H9 (cell line): ENCODE results near the gene TPGS1. TPM values are rescaled to one million over a fixed set of nuclear protein-coding genes. Genes with fewer than 3 reads are reported as not detected.

Experiments
- DNase-seq: peaks from one replicate; pipeline ENCODE4 v3.0.0-alpha.2; 2017
- H2AFZ ChIP-seq: one replicate; pipeline ENCODE4 v1.6.1; 2013; ENCODE audit warnings: mild to moderate bottlenecking, low read length, control low read depth, moderate library complexity
- H2AK5ac ChIP-seq: 2 replicates; pipeline ENCODE4 v1.6.1; 2013; ENCODE audit warnings: low read length, control low read depth, mixed read lengths; ENCODE audit not compliant: insufficient read length
- H2BK120ac ChIP-seq: one replicate; pipeline ENCODE4 v1.6.1; 2013; ENCODE audit warnings: low read depth, mild to moderate bottlenecking, low read length, control low read depth, inconsistent platforms; ENCODE audit not compliant: poor library complexity, severe bottlenecking
- H2BK12ac ChIP-seq: 2 replicates; pipeline ENCODE4 v1.6.1; 2013; ENCODE audit warnings: low read length, control low read depth, mixed read lengths, low read depth; ENCODE audit not compliant: insufficient read length
- H2BK15ac ChIP-seq: 2 replicates; pipeline ENCODE4 v1.6.1; 2013; ENCODE audit warnings: low read depth, low read length, control low read depth
- H2BK20ac ChIP-seq: one replicate; pipeline ENCODE4 v1.6.1; 2013; ENCODE audit warnings: low read depth, mild to moderate bottlenecking, low read length, control low read depth, inconsistent platforms; ENCODE audit not compliant: poor library complexity, severe bottlenecking
- H2BK5ac ChIP-seq: 2 replicates; pipeline ENCODE4 v1.6.1; 2013; ENCODE audit warnings: low read length, control low read depth, mixed read lengths; ENCODE audit not compliant: insufficient read length
- H3K14ac ChIP-seq: 2 replicates; pipeline ENCODE4 v1.6.1; 2013; ENCODE audit warnings: low read length, control low read depth; ENCODE audit not compliant: insufficient read depth
- H3K18ac ChIP-seq: 2 replicates; pipeline ENCODE4 v1.6.1; 2013; ENCODE audit warnings: low read depth, mild to moderate bottlenecking, mixed read lengths, low read length, control low read depth; ENCODE audit not compliant: insufficient read length
- H3K23ac ChIP-seq: 2 replicates; pipeline ENCODE4 v1.6.1; 2013; ENCODE audit warnings: low read length, control low read depth, mixed read lengths, low read depth; ENCODE audit not compliant: insufficient read length
- H3K23me2 ChIP-seq: 2 replicates; pipeline ENCODE4 v1.6.1; 2013; ENCODE audit warnings: low read depth, mild to moderate bottlenecking, mixed read lengths, low read length, control low read depth; ENCODE audit not compliant: insufficient read length, poor library complexity, severe bottlenecking
- H3K27ac ChIP-seq: 2 replicates; pipeline ENCODE4 v1.5.1; 2013; ENCODE audit warnings: low read length, control low read depth, mixed read lengths, low read depth; ENCODE audit not compliant: insufficient read length
- H3K27me3 ChIP-seq: 2 replicates; pipeline ENCODE4 v1.6.1; 2013; ENCODE audit warnings: low read length, control low read depth, inconsistent platforms; ENCODE audit not compliant: insufficient read depth
- H3K4ac ChIP-seq: 2 replicates; pipeline ENCODE4 v1.6.1; 2013; ENCODE audit warnings: low read depth, mild to moderate bottlenecking, control low read depth, inconsistent platforms, low read length, moderate library complexity
- H3K4me1 ChIP-seq: 2 replicates; pipeline ENCODE4 v1.6.1; 2013; ENCODE audit warnings: low read length, control low read depth, inconsistent platforms; ENCODE audit not compliant: insufficient read depth
- H3K4me2 ChIP-seq: 2 replicates; pipeline ENCODE4 v1.6.1; 2013; ENCODE audit warnings: low read length, control low read depth, mixed read lengths; ENCODE audit not compliant: insufficient read length, insufficient read depth
- H3K56ac ChIP-seq: 2 replicates; pipeline ENCODE4 v1.6.1; 2013; ENCODE audit warnings: low read depth, mild to moderate bottlenecking, mixed read lengths, low read length, control low read depth; ENCODE audit not compliant: insufficient read length
- H3K79me1 ChIP-seq: 2 replicates; pipeline ENCODE4 v1.6.1; 2013; ENCODE audit warnings: low read depth, mild to moderate bottlenecking, moderate library complexity, low read length, control low read depth, inconsistent platforms; ENCODE audit not compliant: insufficient read depth, poor library complexity, severe bottlenecking
- H3K79me2 ChIP-seq: 2 replicates; pipeline ENCODE4 v1.6.1; 2013; ENCODE audit warnings: low read length, control low read depth, inconsistent platforms; ENCODE audit not compliant: insufficient read depth
- H3K9ac ChIP-seq: 2 replicates; pipeline ENCODE4 v1.6.1; 2013; ENCODE audit warnings: low read length, control low read depth, mixed read lengths; ENCODE audit not compliant: insufficient read length; ENCODE audit errors: extremely low read depth
- H3K9me3 ChIP-seq: one replicate; pipeline ENCODE4 v1.6.1; 2013; ENCODE audit warnings: low read depth, low read length, inconsistent platforms; ENCODE audit not compliant: control insufficient read depth
- H3T11ph ChIP-seq: one replicate; pipeline ENCODE4 v1.6.1; 2013; ENCODE audit warnings: mild to moderate bottlenecking, low read length, control low read depth, inconsistent platforms
- H4K20me1 ChIP-seq: one replicate; pipeline ENCODE4 v1.6.1; 2013; ENCODE audit not compliant: control insufficient read depth, insufficient read length, insufficient read depth
- H4K5ac ChIP-seq: 2 replicates; pipeline ENCODE4 v1.6.1; 2013; ENCODE audit warnings: low read depth, mild to moderate bottlenecking, mixed read lengths, low read length, control low read depth; ENCODE audit not compliant: insufficient read length
- H4K8ac ChIP-seq: replicated peaks from 2 replicates; pipeline ENCODE4 v1.6.1; 2013; ENCODE audit warnings: low read length, control low read depth, mixed read lengths, low read depth; ENCODE audit not compliant: insufficient read length
- H4K91ac ChIP-seq: 2 replicates; pipeline ENCODE4 v1.6.1; 2013; ENCODE audit warnings: low read depth, mild to moderate bottlenecking, moderate library complexity, mixed read lengths, low read length, control low read depth; ENCODE audit not compliant: insufficient read length
- H3K27ac Mint-ChIP-seq, 3 experiments: 2 replicates in 2 of 3; 3 replicates in 1 of 3; pipeline ENCODE4 v1.8.0; 2020 to 2021; ENCODE audit warnings: mixed read lengths in 3 of 3, mild to moderate bottlenecking in 1 of 3, moderate library complexity in 1 of 3
- H3K27me3 Mint-ChIP-seq: 2 replicates; pipeline ENCODE4 v1.8.0; 2021; ENCODE audit warnings: low read depth, mild to moderate bottlenecking, moderate library complexity, mixed read lengths
- H3K36me3 Mint-ChIP-seq, 3 experiments: 2 replicates in 2 of 3; 3 replicates in 1 of 3; pipeline ENCODE4 v1.8.0; 2020 to 2021; ENCODE audit warnings: low read depth in 3 of 3, mixed read lengths in 3 of 3; ENCODE audit not compliant: insufficient read depth in 1 of 3
- H3K4me1 Mint-ChIP-seq, 2 experiments: 2 replicates each; pipeline ENCODE4 v1.8.0; 2020; ENCODE audit warnings: mixed read lengths in 2 of 2
- H3K4me3 Mint-ChIP-seq, 2 experiments: 2 replicates in 1 of 2; 3 replicates in 1 of 2; pipeline ENCODE4 v1.8.0; 2020 to 2021; ENCODE audit warnings: mild to moderate bottlenecking in 2 of 2, mixed read lengths in 2 of 2, moderate library complexity in 1 of 2
- H3K9me3 Mint-ChIP-seq, 2 experiments: 2 replicates in 1 of 2; 3 replicates in 1 of 2; pipeline ENCODE4 v1.8.0; 2020; ENCODE audit warnings: mild to moderate bottlenecking in 2 of 2, mixed read lengths in 2 of 2, moderate library complexity in 1 of 2
- WGBS: extraction: QIAGEN DNeasy Blood & Tissue Kit; methylation state at CpG from one replicate; pipeline ENCODE4 v1.1.7; 2013; ENCODE audit warnings: missing lambda C conversion rate, low lambda C conversion rate, mixed read lengths; ENCODE audit not compliant: insufficient read length; ENCODE audit errors: extremely low coverage; 5-methylcytosine and 5-hydroxymethylcytosine counted together
- total RNA-seq: library from RNA; stranded (reverse); gene quantifications from 2 replicates; pipeline ENCODE4 v1.2.1, GENCODE V29; 2021
- TF ChIP-seq, protein P1 (sequence below): fragments of 200-600 bp; sonication (generic); conservative IDR thresholded peaks from 3 replicates; pipeline ENCODE4 v1.8.0; 2021; ENCODE audit warnings: antibody characterized with exemption, mild to moderate bottlenecking

TPGS1 gene
- total RNA-seq, 1 experiment from 2014 or later, result 7.4 TPM

DNA sequence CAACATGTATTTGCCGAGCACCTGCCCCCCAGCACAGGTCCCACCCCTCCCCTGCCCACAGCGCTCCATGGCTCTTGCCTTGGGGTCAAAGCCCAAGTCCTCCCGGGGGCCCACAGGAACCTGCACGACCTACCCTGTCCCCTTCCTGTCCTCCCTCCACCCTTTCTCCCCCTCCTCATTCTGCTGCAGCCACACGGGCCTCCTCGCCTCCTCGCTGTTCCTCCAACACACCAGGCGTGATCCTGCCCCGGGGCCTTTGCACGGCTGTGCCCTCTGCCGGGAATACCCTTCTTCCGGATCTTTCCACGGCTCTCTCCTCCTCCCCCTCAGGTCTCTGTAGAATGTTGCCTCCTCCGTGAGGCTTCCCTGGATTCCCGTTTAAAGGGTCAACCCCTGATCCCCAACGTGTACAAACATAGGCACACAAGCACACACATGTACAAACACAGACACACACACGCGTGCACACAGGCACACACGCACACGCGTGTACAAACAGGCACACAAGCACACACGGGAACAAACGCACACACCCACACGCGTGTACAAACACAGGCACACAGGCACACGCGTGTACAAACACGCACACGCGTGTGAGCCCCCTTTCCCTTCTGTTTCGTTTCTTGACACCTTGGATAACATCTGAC, 8.2 kb upstream of the TPGS1 start:
- H3K14ac ChIP-seq, result no peak overlapping the region
- no peak overlapping the region for H4K8ac ChIP-seq
- WGBS, result no CpG with 5 or more reads among the region's 31 CpGs
- H2BK120ac ChIP-seq, result no peak overlapping the region
- peaks cover 59% of the 10 kb centered on the region for H3K27me3 Mint-ChIP-seq
- H3K4me1 Mint-ChIP-seq, result peaks cover 3 to 15% of the 10 kb centered on the region in 2 experiments; a peak in 3 of 4 replicates
- H3K9me3 ChIP-seq, result no peaks in the 10 kb centered on the region
- peak overlapping the region in 1 of 2 experiments; percentile 55; a peak in 3 of 5 replicates for H3K4me3 Mint-ChIP-seq
- TF ChIP-seq, protein P1, sequence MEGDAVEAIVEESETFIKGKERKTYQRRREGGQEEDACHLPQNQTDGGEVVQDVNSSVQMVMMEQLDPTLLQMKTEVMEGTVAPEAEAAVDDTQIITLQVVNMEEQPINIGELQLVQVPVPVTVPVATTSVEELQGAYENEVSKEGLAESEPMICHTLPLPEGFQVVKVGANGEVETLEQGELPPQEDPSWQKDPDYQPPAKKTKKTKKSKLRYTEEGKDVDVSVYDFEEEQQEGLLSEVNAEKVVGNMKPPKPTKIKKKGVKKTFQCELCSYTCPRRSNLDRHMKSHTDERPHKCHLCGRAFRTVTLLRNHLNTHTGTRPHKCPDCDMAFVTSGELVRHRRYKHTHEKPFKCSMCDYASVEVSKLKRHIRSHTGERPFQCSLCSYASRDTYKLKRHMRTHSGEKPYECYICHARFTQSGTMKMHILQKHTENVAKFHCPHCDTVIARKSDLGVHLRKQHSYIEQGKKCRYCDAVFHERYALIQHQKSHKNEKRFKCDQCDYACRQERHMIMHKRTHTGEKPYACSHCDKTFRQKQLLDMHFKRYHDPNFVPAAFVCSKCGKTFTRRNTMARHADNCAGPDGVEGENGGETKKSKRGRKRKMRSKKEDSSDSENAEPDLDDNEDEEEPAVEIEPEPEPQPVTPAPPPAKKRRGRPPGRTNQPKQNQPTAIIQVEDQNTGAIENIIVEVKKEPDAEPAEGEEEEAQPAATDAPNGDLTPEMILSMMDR, result no peak
- H3T11ph ChIP-seq, result no peak overlapping the region
- H3K23ac ChIP-seq, result no peak overlapping the region
- H4K20me1 ChIP-seq, result no peaks in the 10 kb centered on the region
- H2BK5ac ChIP-seq, result no peak overlapping the region
- no peak overlapping the region for H2AK5ac ChIP-seq
- H3K27ac Mint-ChIP-seq, result no peak overlapping the region; a peak in 2 of 7 replicates
- H3K36me3 Mint-ChIP-seq, result peaks cover 0 to 2% (median 0%) of the 10 kb centered on the region in 3 experiments; a peak in 2 of 7 replicates
- H4K91ac ChIP-seq, result no peak overlapping the region
- peak; percentile 35 for DNase-seq
- no peak overlapping the region for H3K18ac ChIP-seq
- H3K9ac ChIP-seq, result no peak overlapping the region
- H3K56ac ChIP-seq, result no peak overlapping the region
- no peak overlapping the region for H2BK12ac ChIP-seq
- H3K79me2 ChIP-seq, result no peaks in the 10 kb centered on the region
- no peak overlapping the region for H3K27ac ChIP-seq
- H3K9me3 Mint-ChIP-seq, result peaks cover 5 to 6% of the 10 kb centered on the region in 2 experiments; a peak in 4 of 5 replicates
- H2BK15ac ChIP-seq, result no peak overlapping the region
- H3K27me3 ChIP-seq, result peaks cover 14% of the 10 kb centered on the region; the same call in 1 of the 2 replicates
- no peak overlapping the region for H2AFZ ChIP-seq
- peaks cover 9% of the 10 kb centered on the region for H3K23me2 ChIP-seq
- H4K5ac ChIP-seq, result no peak overlapping the region
- H3K4ac ChIP-seq, result no peak overlapping the region
- no peak overlapping the region for H2BK20ac ChIP-seq
- no peaks in the 10 kb centered on the region for H3K79me1 ChIP-seq
- no peak overlapping the region for H3K4me2 ChIP-seq
- H3K4me1 ChIP-seq, result no peaks in the 10 kb centered on the region
